Hepatocyte (in vitro differentiated cells): ENCODE results near the gene C5orf47. TPM values are rescaled to one million over a fixed set of nuclear protein-coding genes. Genes with fewer than 3 reads are reported as not detected.

ENCODE experiments used
- DNase-seq: peaks from one replicate; pipeline ENCODE4 v3.0.0-alpha.2; 2016; ENCODE audit warnings: low spot score
- H2AFZ ChIP-seq: fragments of 200-600 bp; sonication (generic); 2 replicates; pipeline ENCODE4 v1.6.0; 2016; ENCODE audit warnings: antibody characterized with exemption, mild to moderate bottlenecking
- H3K27ac ChIP-seq: fragments of 200-600 bp; sonication (generic); 2 replicates; pipeline ENCODE4 v1.5.1; 2016; ENCODE audit warnings: mild to moderate bottlenecking
- H3K27me3 ChIP-seq: fragments of 200-600 bp; sonication (generic); 2 replicates; pipeline ENCODE4 v1.6.1; 2016
- H3K36me3 ChIP-seq: fragments of 200-600 bp; sonication (generic); replicated peaks from 2 replicates; pipeline ENCODE4 v1.5.1; 2016; ENCODE audit warnings: low read depth; ENCODE audit not compliant: insufficient read depth
- H3K4me1 ChIP-seq: fragments of 200-600 bp; sonication (generic); 2 replicates; pipeline ENCODE4 v1.5.1; 2016; ENCODE audit warnings: mild to moderate bottlenecking, moderate library complexity; ENCODE audit not compliant: insufficient read depth
- H3K4me2 ChIP-seq: fragments of 200-600 bp; sonication (generic); 2 replicates; pipeline ENCODE4 v1.6.0; 2016
- H3K4me3 ChIP-seq: fragments of 200-600 bp; sonication (generic); 2 replicates; pipeline ENCODE4 v1.5.1; 2016; ENCODE audit warnings: mild to moderate bottlenecking
- H3K79me2 ChIP-seq: fragments of 200-600 bp; sonication (generic); 2 replicates; pipeline ENCODE4 v1.6.0; 2017; ENCODE audit warnings: mild to moderate bottlenecking
- H3K9me2 ChIP-seq: fragments of 200-600 bp; sonication (generic); replicated peaks from 2 replicates; pipeline ENCODE4 v1.6.0; 2017; ENCODE audit warnings: mild to moderate bottlenecking; ENCODE audit not compliant: insufficient read depth
- H3K9me3 ChIP-seq: fragments of 200-600 bp; sonication (generic); 2 replicates; pipeline ENCODE4 v1.5.1; 2016; ENCODE audit warnings: low read depth, mild to moderate bottlenecking
- H4K20me1 ChIP-seq: fragments of 200-600 bp; sonication (generic); 2 replicates; pipeline ENCODE4 v1.6.0; 2016; ENCODE audit warnings: mild to moderate bottlenecking; ENCODE audit not compliant: insufficient read depth, poor library complexity, severe bottlenecking
- CTCF ChIP-seq: fragments of 200-600 bp; sonication (generic); IDR thresholded peaks from 2 replicates; pipeline ENCODE4 v1.5.1; 2016; ENCODE audit warnings: antibody characterized with exemption, mild to moderate bottlenecking; ENCODE audit not compliant: poor library complexity
- EZH2 ChIP-seq: fragments of 200-600 bp; sonication (generic); IDR thresholded peaks from 2 replicates; pipeline ENCODE4 v1.6.1; 2016; ENCODE audit warnings: antibody characterized with exemption, mild to moderate bottlenecking, borderline replicate concordance
- EZH2phosphoT487 ChIP-seq: fragments of 200-600 bp; sonication (generic); IDR thresholded peaks from one replicate; pipeline ENCODE4 v1.6.1; 2018; ENCODE audit warnings: antibody characterized with exemption, mild to moderate bottlenecking, low read depth, moderate library complexity; ENCODE audit not compliant: unreplicated experiment, severe bottlenecking
- WGBS: methylation state at CpG from one replicate; pipeline ENCODE4 v1.1.6; 2016; ENCODE audit warnings: low lambda C conversion rate; ENCODE audit errors: missing lambda C conversion rate; 5-methylcytosine and 5-hydroxymethylcytosine counted together
- polyA plus RNA-seq: library from polyadenylated mRNA; unstranded; fragments of >200 nt; fragmentation: Nextera tagmentation; extraction: Ambion mirVana; gene quantifications from 2 replicates; pipeline ENCODE4 v1.2.1, GENCODE V29; 2016
- total RNA-seq: library from RNA; depleted of rRNA; stranded (reverse); fragments of >200 nt; gene quantifications from 2 replicates; pipeline ENCODE4 v1.2.3, GENCODE V29; 2014

The C5orf47 gene
- total and polyA plus RNA-seq, 2 experiments from 2014 or later: 0.07 to 0.28 TPM

- H3K79me2 ChIP-seq: no peaks in the 10 kb centered on the region
- H3K4me3 ChIP-seq: no peak overlapping the region
- no peak for TF ChIP-seq CTCF
- TF ChIP-seq EZH2phosphoT487: no peak
- TF ChIP-seq EZH2: no peak
- H3K27ac ChIP-seq: no peak overlapping the region
- H3K36me3 ChIP-seq: no peaks in the 10 kb centered on the region
- H2AFZ ChIP-seq: no peak overlapping the region
- H3K27me3 ChIP-seq: peaks cover 4% of the 10 kb centered on the region
- H3K4me2 ChIP-seq: no peak overlapping the region
- 92% methylated on average over 3 of the region's 3 CpGs for WGBS
- H3K9me2 ChIP-seq: no peaks in the 10 kb centered on the region
- no peak for DNase-seq
- H3K9me3 ChIP-seq: no peaks in the 10 kb centered on the region
- H3K4me1 ChIP-seq: no peaks in the 10 kb centered on the region
- no peaks in the 10 kb centered on the region for H4K20me1 ChIP-seq
Observed at GRCh38 chr5:174020928-174021304, 31.9 kb downstream of the C5orf47 start.

- 55% methylated on average over 4 of the region's 4 CpGs for WGBS
Observed at GRCh38 chr5:174022384-174023095, 33.6 kb downstream of the C5orf47 start.

GRCh38 chr5:174030286-174030685, 41.3 kb downstream of the C5orf47 start:
- no peaks in the 10 kb centered on the region for H4K20me1 ChIP-seq
- H3K4me2 ChIP-seq: no peak overlapping the region
- TF ChIP-seq EZH2phosphoT487 (no peak), EZH2 (no peak), CTCF (no peak)
- no peaks in the 10 kb centered on the region for H3K36me3 ChIP-seq
- H2AFZ ChIP-seq: no peak overlapping the region
- no peaks in the 10 kb centered on the region for H3K4me1 ChIP-seq
- no peaks in the 10 kb centered on the region for H3K27me3 ChIP-seq
- no peaks in the 10 kb centered on the region for H3K9me3 ChIP-seq
- H3K79me2 ChIP-seq: no peaks in the 10 kb centered on the region
- no peak overlapping the region for H3K27ac ChIP-seq
- H3K9me2 ChIP-seq: no peaks in the 10 kb centered on the region
- DNase-seq: no peak
- 89% methylated on average over 2 of the region's 2 CpGs for WGBS
- H3K4me3 ChIP-seq: no peak overlapping the region

More at GRCh38 chr5:174022384-174023095, 33.6 kb downstream of the C5orf47 start:
- Histone ChIP-seq H3K4me1 (no peaks in the 10 kb centered on the region), H3K36me3 (no peaks in the 10 kb centered on the region), H2AFZ (no peak overlapping the region), H3K4me3 (no peak overlapping the region), H3K79me2 (no peaks in the 10 kb centered on the region), H3K9me2 (no peaks in the 10 kb centered on the region), H3K9me3 (no peaks in the 10 kb centered on the region), H3K4me2 (no peak overlapping the region), H3K27me3 (peaks cover 4% of the 10 kb centered on the region), H4K20me1 (no peaks in the 10 kb centered on the region), H3K27ac (no peak overlapping the region)
- DNase-seq: no peak
- TF ChIP-seq CTCF (no peak), EZH2 (no peak), EZH2phosphoT487 (no peak)
